Panc1 (cell line): ENCODE measurements around the gene PICALM. TPM values are rescaled to one million over a fixed set of nuclear protein-coding genes. Genes with fewer than 3 reads are reported as not detected.

Experiments
- ATAC-seq: fragments of 200-7000 bp; cut with Tn5 transposase; 2 replicates; pipeline ENCODE4 v1.9.1; 2020; ENCODE audit warnings: mild to moderate bottlenecking, moderate library complexity
- Bru-seq: library from RNA; stranded (reverse); fragments of 400-500 nt; gene quantifications from one replicate; lab custom pipeline; 2021; lab: Mats Ljungman, UMichigan
- BruChase-seq, 2 experiments: library from RNA; stranded (reverse); fragments of 400-500 nt; gene quantifications; one replicate each; lab custom pipeline; 2021; lab: Mats Ljungman, UMichigan
- BruUV-seq: library from RNA; stranded (reverse); fragments of 400-500 nt; replicated peaks from 2 replicates; lab custom pipeline; 2021; lab: Mats Ljungman, UMichigan
- CTCF ChIA-PET: fragments of 300-600 bp; sonication (Branson Sonifier 250); formaldehyde crosslinking; loops from one replicate; lab custom pipeline; 2022; ENCODE audit warnings: antibody characterized with exemption; lab: Charles Lee
- POLR2A ChIA-PET: fragments of 300-600 bp; sonication (Branson Sonifier 250); formaldehyde crosslinking; loops from one replicate; lab custom pipeline; 2022; ENCODE audit warnings: antibody characterized with exemption; lab: Charles Lee
- DNase-seq: peaks from one replicate; pipeline ENCODE4 v3.0.0-alpha.2; 2010; ENCODE audit warnings: low read depth, low spot score
- H3K27ac ChIP-seq: 2 replicates; pipeline ENCODE4 v1.5.1; 2011; ENCODE audit warnings: mild to moderate bottlenecking, low read length, inconsistent platforms
- H3K27me3 ChIP-seq: fragments of 200-500 bp; sonication (Bioruptor generic); 2 replicates; pipeline ENCODE4 v1.6.0; 2014; ENCODE audit warnings: low read length, inconsistent platforms; ENCODE audit not compliant: control insufficient read depth, insufficient read depth
- H3K36me3 ChIP-seq: fragments of 200-500 bp; sonication (Bioruptor generic); 2 replicates; pipeline ENCODE4 v1.5.1; 2014; ENCODE audit warnings: inconsistent platforms, mild to moderate bottlenecking, low read length, moderate library complexity; ENCODE audit not compliant: control insufficient read depth, insufficient read depth
- H3K4me1 ChIP-seq: 2 replicates; pipeline ENCODE4 v1.5.1; 2011; ENCODE audit warnings: inconsistent platforms, mild to moderate bottlenecking, low read length, moderate library complexity; ENCODE audit not compliant: control insufficient read depth, insufficient read depth
- H3K4me3 ChIP-seq, 2 experiments: 2 replicates each; pipeline ENCODE4 v1.5.1; 2011 to 2012; ENCODE audit warnings: low read depth in 2 of 2, low read length in 2 of 2, mild to moderate bottlenecking in 2 of 2, inconsistent platforms in 1 of 2, moderate library complexity in 1 of 2
- H3K9me3 ChIP-seq: fragments of 200-500 bp; sonication (Bioruptor generic); 2 replicates; pipeline ENCODE4 v1.5.1; 2014; ENCODE audit warnings: low read depth, mild to moderate bottlenecking, inconsistent platforms, low read length, moderate library complexity; ENCODE audit not compliant: control insufficient read depth, insufficient read depth
- POLR2AphosphoS5 ChIP-seq: IDR thresholded peaks from 2 replicates; pipeline ENCODE4 v1.6.1; 2012; ENCODE audit warnings: mild to moderate bottlenecking, low read depth, low read length, moderate library complexity
- SIN3A ChIP-seq: IDR thresholded peaks from 2 replicates; pipeline ENCODE4 v1.6.1; 2012; ENCODE audit warnings: low read depth, mild to moderate bottlenecking, low read length, moderate library complexity, borderline replicate concordance; ENCODE audit not compliant: insufficient read depth
- TCF7L2 ChIP-seq: IDR thresholded peaks from 2 replicates; pipeline ENCODE4 v1.6.1; 2011; ENCODE audit warnings: mild to moderate bottlenecking, low read depth, low read length, inconsistent platforms
- in situ Hi-C: cut with HindIII; loops from 2 replicates; pipeline ENCODE4 v1.10.0; 2016; ENCODE audit warnings: low sequenced_read_pairs, low pct_unique_long_range_greater_than_20kb
- intact Hi-C: fragments of 100-400 bp; cut with micrococcal nuclease; formaldehyde crosslinking; loops from one replicate; pipeline ENCODE4 v1.10.0; 2022; ENCODE audit not compliant: unreplicated experiment
- long read RNA-seq: library from polyadenylated mRNA; unstranded; transcript quantifications from one replicate; pipeline ENCODE4 v2.0.0, GENCODE V29; 2021; ENCODE audit not compliant: unreplicated experiment
- polyA plus RNA-seq: library from polyadenylated mRNA; unstranded; fragments of >200 nt; gene quantifications from one replicate; pipeline ENCODE4 v1.2.1, GENCODE V29; 2012; ENCODE audit warnings: missing spikeins; ENCODE audit not compliant: insufficient read length
- total RNA-seq: library from RNA; stranded (reverse); gene quantifications from one replicate; pipeline ENCODE4 v1.2.1, GENCODE V29; 2021; ENCODE audit not compliant: unreplicated experiment
- TF ChIP-seq, protein P1 (sequence below): fragments of 450-650 bp; IDR thresholded peaks from 2 replicates; pipeline ENCODE4 v1.5.1; 2017; ENCODE audit warnings: mild to moderate bottlenecking
- TF ChIP-seq, protein P2 (sequence below), 2 experiments: IDR thresholded peaks; 2 replicates each; pipeline ENCODE4 v1.6.1; 2011 to 2012; ENCODE audit warnings: low read depth in 2 of 2, control low read depth in 1 of 2, low read length in 1 of 2, mild to moderate bottlenecking in 1 of 2, moderate library complexity in 1 of 2; ENCODE audit not compliant: insufficient read depth in 1 of 2

PICALM gene, protein sequence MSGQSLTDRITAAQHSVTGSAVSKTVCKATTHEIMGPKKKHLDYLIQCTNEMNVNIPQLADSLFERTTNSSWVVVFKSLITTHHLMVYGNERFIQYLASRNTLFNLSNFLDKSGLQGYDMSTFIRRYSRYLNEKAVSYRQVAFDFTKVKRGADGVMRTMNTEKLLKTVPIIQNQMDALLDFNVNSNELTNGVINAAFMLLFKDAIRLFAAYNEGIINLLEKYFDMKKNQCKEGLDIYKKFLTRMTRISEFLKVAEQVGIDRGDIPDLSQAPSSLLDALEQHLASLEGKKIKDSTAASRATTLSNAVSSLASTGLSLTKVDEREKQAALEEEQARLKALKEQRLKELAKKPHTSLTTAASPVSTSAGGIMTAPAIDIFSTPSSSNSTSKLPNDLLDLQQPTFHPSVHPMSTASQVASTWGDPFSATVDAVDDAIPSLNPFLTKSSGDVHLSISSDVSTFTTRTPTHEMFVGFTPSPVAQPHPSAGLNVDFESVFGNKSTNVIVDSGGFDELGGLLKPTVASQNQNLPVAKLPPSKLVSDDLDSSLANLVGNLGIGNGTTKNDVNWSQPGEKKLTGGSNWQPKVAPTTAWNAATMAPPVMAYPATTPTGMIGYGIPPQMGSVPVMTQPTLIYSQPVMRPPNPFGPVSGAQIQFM
- 153 TPM for total RNA-seq
- 91.7 TPM for polyA plus RNA-seq
- percentile 97 among the genes with signal in this experiment for Bru-seq, nascent RNA
- BruChase-seq, experiment 1, labeled RNA remaining after a 2-hour chase, result percentile 96 among the genes with signal in this experiment
- percentile 96 among the genes with signal in this experiment for BruChase-seq, experiment 2, labeled RNA remaining after a 6-hour chase
- long read RNA-seq, transcript PICALM-219 (20 exons, 3,474 nt), result major isoform, 34 of 148 reads
- long read RNA-seq, partial matches to known transcripts, result 19 of 148 reads
- long read RNA-seq, other reads (novel, unspliced or antisense), result 88 of 148 reads

DNA sequence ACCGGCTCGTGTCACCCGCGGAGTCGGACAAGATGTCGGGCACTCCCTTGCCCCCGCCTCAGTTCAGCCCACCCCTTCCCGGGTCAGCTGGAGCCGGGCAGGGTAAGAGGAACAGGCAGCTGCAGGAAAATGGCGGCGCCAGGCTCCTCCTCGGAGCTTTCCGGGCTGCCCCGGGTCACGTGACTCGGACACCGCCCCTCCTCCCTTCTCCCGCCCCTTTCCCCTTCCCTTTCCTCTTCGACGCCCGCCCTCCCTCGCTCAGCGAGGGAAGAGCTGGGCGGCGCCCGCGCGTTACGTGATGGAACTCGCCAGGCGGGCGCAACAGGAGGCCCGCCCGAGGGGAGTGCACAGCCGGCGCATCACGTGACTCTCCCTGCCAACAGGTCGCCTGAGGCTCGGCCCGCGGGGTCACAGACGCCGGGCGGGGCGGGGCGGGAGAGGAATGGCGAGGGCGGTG lies at the start of gene PICALM:
TSS of gene PICALM (minus strand) at position 134 of the 457 bp plus-strand sequence. CDS start 304 bp downstream, outside the sequence.
- ATAC-seq, result peak; percentile 93
- no peaks in the 10 kb centered on the region for H3K9me3 ChIP-seq
- no peaks in the 10 kb centered on the region for H3K27me3 ChIP-seq
- no TSS peak for BruUV-seq
- TF ChIP-seq POLR2AphosphoS5, result peak; percentile 79
- no peak; the same call in 1 of the 2 replicates for TF ChIP-seq SIN3A
- intact Hi-C loops (no loop called here), in situ Hi-C loops (no loop called here)
- no peaks in the 10 kb centered on the region; the same call in 1 of the 2 replicates for H3K36me3 ChIP-seq
- POLR2A ChIA-PET, result interaction anchor here (0.5 to 1.9 kb wide), 5 partner anchors 19 to 506 kb away, joined by 3 to 15 read pairs (median 4); no protein-coding TSS in a partner anchor
- DNase-seq, result peak; percentile 92
- CTCF ChIA-PET, result interaction anchor here (0.6 to 1.1 kb wide), 5 partner anchors 32 to 251 kb away, joined by 4 to 8 read pairs (median 5); no protein-coding TSS in a partner anchor
- peak within 1 kb of the TSS; percentile 99 for H3K27ac ChIP-seq
- H3K4me1 ChIP-seq, result peaks cover 34% of the 10 kb centered on the region
- H3K4me3 ChIP-seq, result peak within 1 kb of the TSS; percentile 69 to 76

DNA sequence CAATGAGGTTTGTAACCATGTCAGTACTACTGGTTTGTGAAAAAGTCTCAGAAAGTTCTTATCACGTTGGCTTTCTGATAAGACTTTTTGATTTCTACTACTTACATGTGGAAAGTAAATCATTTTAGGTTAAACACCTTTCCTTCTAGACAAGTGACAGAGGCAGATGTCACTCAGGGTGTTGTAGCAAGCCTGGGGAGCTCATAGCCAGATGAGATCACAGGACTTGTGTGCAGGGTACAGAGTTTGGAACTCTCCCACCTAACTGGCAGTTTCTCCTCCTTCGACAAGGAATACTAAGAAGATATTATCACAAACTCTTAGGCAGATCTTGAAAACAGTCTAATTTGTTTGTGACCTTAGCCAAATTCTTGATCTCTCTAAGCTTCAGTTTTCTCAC lies 49.4 kb upstream of the PICALM start:
- no peak overlapping the region for H3K4me3 ChIP-seq
- H3K9me3 ChIP-seq, result no peaks in the 10 kb centered on the region
- peaks cover 10% of the 10 kb centered on the region; the same call in 1 of the 2 replicates for H3K4me1 ChIP-seq
- no peak overlapping the region for H3K27ac ChIP-seq
- in situ Hi-C loops, result no loop called here
- ChIA-PET CTCF (no interaction called here), POLR2A (no interaction called here)
- ATAC-seq (no peak), DNase-seq (no peak)
- intact Hi-C loops, result no loop called here
- no peaks in the 10 kb centered on the region for H3K36me3 ChIP-seq
- no peaks in the 10 kb centered on the region; the same call in 1 of the 2 replicates for H3K27me3 ChIP-seq
- TF ChIP-seq, protein P1, sequence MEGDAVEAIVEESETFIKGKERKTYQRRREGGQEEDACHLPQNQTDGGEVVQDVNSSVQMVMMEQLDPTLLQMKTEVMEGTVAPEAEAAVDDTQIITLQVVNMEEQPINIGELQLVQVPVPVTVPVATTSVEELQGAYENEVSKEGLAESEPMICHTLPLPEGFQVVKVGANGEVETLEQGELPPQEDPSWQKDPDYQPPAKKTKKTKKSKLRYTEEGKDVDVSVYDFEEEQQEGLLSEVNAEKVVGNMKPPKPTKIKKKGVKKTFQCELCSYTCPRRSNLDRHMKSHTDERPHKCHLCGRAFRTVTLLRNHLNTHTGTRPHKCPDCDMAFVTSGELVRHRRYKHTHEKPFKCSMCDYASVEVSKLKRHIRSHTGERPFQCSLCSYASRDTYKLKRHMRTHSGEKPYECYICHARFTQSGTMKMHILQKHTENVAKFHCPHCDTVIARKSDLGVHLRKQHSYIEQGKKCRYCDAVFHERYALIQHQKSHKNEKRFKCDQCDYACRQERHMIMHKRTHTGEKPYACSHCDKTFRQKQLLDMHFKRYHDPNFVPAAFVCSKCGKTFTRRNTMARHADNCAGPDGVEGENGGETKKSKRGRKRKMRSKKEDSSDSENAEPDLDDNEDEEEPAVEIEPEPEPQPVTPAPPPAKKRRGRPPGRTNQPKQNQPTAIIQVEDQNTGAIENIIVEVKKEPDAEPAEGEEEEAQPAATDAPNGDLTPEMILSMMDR, result no peak
- TF ChIP-seq, protein P2, sequence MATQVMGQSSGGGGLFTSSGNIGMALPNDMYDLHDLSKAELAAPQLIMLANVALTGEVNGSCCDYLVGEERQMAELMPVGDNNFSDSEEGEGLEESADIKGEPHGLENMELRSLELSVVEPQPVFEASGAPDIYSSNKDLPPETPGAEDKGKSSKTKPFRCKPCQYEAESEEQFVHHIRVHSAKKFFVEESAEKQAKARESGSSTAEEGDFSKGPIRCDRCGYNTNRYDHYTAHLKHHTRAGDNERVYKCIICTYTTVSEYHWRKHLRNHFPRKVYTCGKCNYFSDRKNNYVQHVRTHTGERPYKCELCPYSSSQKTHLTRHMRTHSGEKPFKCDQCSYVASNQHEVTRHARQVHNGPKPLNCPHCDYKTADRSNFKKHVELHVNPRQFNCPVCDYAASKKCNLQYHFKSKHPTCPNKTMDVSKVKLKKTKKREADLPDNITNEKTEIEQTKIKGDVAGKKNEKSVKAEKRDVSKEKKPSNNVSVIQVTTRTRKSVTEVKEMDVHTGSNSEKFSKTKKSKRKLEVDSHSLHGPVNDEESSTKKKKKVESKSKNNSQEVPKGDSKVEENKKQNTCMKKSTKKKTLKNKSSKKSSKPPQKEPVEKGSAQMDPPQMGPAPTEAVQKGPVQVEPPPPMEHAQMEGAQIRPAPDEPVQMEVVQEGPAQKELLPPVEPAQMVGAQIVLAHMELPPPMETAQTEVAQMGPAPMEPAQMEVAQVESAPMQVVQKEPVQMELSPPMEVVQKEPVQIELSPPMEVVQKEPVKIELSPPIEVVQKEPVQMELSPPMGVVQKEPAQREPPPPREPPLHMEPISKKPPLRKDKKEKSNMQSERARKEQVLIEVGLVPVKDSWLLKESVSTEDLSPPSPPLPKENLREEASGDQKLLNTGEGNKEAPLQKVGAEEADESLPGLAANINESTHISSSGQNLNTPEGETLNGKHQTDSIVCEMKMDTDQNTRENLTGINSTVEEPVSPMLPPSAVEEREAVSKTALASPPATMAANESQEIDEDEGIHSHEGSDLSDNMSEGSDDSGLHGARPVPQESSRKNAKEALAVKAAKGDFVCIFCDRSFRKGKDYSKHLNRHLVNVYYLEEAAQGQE (IDR thresholded peaks at IDR 0.05; ENCODE audit: insufficient read depth in 1 of 2, low read depth in 2 of 2, low read length in 1 of 2), result no peak
- TF ChIP-seq SIN3A (no peak), POLR2AphosphoS5 (no peak), TCF7L2 (no peak)
- BruUV-seq, result no TSS peak
